ENCODE results near the gene S100PBP. TPM values are rescaled to one million over a fixed set of nuclear protein-coding genes. Genes with fewer than 3 reads are reported as not detected.
A peak's percentile ranks its signal among the peaks of the same experiment; 100 is the strongest.

The S100PBP gene
- total RNA-seq, 2 experiments from 2014 or later: 58.0 to 65.8 TPM

DNA sequence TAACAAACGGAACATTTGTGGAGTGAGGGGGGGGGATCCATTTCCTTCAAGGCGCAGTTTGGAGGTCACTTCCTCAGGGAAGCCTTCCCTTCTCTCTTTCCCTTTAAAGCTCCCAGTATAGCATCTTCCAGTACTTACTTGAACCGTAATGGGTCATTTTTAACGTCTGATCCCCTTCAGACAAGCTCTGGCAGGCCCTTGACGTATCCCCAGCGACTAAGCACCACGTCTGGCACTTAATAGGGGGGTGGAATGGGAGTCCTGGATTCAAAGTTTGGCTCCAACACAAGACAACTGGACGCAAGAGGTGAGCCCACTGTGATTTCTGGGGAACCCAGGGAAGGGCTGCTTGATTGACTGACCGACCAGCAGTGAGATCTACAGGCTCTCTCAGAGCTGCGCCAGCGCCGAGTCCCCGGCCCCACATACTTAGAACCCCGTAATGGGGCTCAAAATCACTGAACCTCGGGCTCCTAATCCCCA is 736 bp upstream of the S100PBP start:
- H3K27me3 Mint-ChIP-seq: no peaks in the 10 kb centered on the region
- peaks cover 59% of the 10 kb centered on the region for H3K4me1 Mint-ChIP-seq
- ChIA-PET POLR2A (no interaction called here), CTCF (interaction anchor here (1.4 to 1.5 kb wide), 2 partner anchors 10 to 123 kb away, joined by 3 to 4 read pairs; no protein-coding TSS in a partner anchor)
- H3K27ac Mint-ChIP-seq: peak overlapping the region; percentile 97
- H3K36me3 Mint-ChIP-seq (ENCODE audit: low read depth): peaks cover 48% of the 10 kb centered on the region
- peak overlapping the region; percentile 90 for H3K4me3 Mint-ChIP-seq
- no peak for DNase-seq
- H3K9me3 Mint-ChIP-seq: no peaks in the 10 kb centered on the region

DNA sequence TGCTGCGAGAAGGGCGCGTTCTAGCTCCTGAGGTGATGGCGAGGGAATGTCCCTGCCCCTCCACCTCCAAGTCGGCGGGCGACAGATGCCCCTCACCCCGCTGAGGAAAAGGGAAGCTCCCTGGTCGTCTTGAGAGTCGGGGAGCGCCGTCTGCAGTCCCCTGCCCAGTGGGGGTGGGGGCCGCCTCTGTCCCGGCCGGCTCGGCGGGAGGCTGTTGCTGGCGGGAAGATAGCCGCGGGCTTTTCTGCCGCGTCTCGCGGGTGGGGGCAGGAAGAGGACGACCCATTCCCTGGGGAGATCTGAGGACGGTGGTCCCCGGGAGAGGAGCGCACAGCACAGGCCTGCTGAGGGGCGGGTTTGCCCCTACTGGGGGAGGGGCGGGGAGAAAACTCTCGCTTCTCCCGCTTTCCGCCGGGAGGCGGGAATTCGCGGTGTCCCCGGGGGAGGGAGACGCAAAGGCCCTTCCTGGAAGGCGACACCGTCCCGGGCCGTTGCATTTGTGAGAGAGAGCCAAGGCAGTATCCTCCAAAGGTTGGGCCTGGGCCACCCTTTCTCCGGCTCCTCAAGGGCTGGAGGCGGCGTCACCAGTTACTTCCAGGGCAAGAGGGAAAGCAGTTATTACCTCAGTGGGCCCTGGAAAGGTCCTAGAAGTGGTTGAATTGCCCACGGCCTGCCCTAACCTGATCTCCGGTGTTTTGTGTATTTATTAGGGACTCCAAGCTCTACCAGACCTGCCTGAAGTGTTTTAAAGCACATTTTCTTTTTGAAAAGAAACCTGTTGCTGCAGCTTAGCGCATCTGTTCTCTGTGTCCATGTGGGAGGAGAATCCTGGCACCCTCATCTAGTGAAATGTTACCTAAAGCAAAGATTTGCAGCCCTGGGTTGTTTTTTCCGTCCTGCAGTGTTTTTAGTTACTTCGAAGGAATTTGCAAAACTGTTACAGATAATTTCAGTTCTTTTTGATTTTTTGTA is 648 bp downstream of the S100PBP start:
- H3K4me1 Mint-ChIP-seq: peaks cover 53% of the 10 kb centered on the region
- peak; percentile 40 for DNase-seq
- CTCF ChIA-PET: interaction anchor here (1.4 to 1.5 kb wide), 2 partner anchors 12 to 122 kb away, joined by 3 to 4 read pairs; no protein-coding TSS in a partner anchor
- H3K4me3 Mint-ChIP-seq: peak overlapping the region; percentile 90
- H3K27ac Mint-ChIP-seq: peak overlapping the region; percentile 97
- peaks cover 46% of the 10 kb centered on the region for H3K36me3 Mint-ChIP-seq (ENCODE audit: low read depth)
- H3K27me3 Mint-ChIP-seq: no peaks in the 10 kb centered on the region
- H3K9me3 Mint-ChIP-seq: no peaks in the 10 kb centered on the region
- POLR2A ChIA-PET: no interaction called here

DNA sequence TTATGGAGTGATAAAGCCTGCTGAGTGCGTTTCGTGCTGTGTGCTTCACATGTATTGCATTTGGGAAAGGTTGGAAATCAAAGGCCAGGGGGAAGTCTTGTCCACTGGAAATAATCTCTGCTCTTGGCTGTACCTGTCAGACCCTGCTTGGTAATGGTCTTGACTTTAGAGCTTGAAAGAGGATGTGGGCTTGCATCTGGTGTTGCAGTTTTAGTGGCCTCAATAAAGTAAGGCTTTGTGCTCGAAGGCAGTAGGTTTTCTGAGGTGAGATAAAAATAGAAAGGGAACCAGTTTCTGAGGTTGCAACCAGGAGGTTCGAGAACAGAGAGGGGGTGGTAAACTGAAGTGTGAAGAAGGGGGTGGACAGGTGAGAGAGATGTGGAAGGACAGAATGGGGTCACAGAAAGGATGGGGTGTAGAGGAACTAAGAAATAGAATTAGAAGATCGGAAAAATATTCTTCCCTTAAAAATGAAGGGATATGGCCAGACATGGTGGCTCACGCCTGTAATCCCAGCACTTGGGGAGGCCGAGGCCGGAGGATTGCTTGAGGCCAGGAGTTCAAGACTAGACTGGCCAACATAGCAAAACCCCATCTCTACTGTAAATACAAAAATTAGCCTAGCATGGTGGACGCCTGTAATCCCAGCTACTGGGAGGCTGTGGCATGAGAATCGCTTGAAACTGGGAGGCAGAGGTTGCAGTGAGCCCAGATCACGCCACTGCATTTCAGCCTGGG is 1.5 kb downstream of the S100PBP start:
- Mint-ChIP-seq H3K27me3 (no peaks in the 10 kb centered on the region), H3K4me3 (peak overlapping the region; percentile 90), H3K4me1 (peaks cover 50% of the 10 kb centered on the region), H3K27ac (peak overlapping the region; percentile 97), H3K9me3 (no peaks in the 10 kb centered on the region), H3K36me3 (ENCODE audit: low read depth) (peaks cover 43% of the 10 kb centered on the region)
- peak; percentile 31 for DNase-seq
- ChIA-PET CTCF (interaction anchor here (0.6 kb wide), 1 partner anchor 299 kb away, joined by 3 read pairs; no protein-coding TSS in a partner anchor), POLR2A (interaction anchor here (0.5 kb wide), 1 partner anchor 24 kb away, joined by 7 read pairs; no protein-coding TSS in a partner anchor)

DNA sequence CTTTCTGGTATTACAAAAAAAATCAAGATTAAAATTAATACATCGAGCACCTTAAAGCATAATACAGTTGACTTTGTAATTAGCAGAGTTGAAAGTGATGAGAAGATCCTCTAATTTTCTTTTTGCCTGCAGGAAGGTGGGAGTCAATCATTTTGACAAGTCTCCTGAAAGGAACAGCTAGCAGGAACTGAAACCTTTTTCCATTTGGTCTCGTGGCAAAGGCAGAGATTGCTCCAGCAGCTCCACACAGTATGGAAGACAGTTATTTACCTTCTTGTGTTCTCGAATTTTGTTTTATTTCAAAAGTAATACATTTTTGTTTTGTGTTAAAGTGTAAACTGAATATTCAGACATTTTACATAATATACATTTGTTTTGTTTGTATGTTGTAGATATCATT is 7.7 kb downstream of the S100PBP start:
- ChIA-PET CTCF (interaction anchor here (1.5 kb wide), 1 partner anchor 52 kb away, joined by 4 read pairs; no protein-coding TSS in a partner anchor), POLR2A (no interaction called here)
- H3K27ac Mint-ChIP-seq: no peak overlapping the region

DNA sequence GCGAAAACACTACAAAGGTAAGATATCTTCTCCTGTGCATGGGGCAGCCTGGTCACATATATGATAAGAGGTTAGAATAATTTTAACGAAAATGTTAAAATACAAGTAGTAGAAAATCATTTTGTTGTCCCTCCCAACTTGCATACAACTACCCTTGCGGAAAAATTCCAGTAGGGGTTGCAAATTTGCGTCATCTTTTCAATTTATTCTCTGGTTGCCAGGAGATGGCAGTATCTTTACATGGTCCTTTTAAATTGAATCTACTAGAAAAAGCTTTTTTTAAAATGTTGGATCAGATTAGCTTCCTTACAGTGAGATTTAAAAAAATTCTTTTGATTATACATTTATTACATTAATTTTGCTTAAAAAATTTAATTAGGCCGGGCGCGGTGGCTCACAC is 10.9 kb downstream of the S100PBP start:
- ChIA-PET CTCF (no interaction called here), POLR2A (no interaction called here)
- H3K27me3 Mint-ChIP-seq: no peaks in the 10 kb centered on the region
- H3K36me3 Mint-ChIP-seq (ENCODE audit: low read depth): peaks cover 72% of the 10 kb centered on the region
- H3K4me1 Mint-ChIP-seq: peaks cover 17% of the 10 kb centered on the region
- no peaks in the 10 kb centered on the region for H3K9me3 Mint-ChIP-seq
- H3K27ac Mint-ChIP-seq: no peak overlapping the region
- no peak overlapping the region for H3K4me3 Mint-ChIP-seq
- no peak for DNase-seq

More for the DNA sequence above, 7.7 kb downstream of the S100PBP start:
- Mint-ChIP-seq H3K4me3 (no peak overlapping the region), H3K4me1 (peaks cover 29% of the 10 kb centered on the region), H3K27me3 (no peaks in the 10 kb centered on the region), H3K9me3 (no peaks in the 10 kb centered on the region), H3K36me3 (ENCODE audit: low read depth) (peaks cover 56% of the 10 kb centered on the region)
- no peak for DNase-seq

DNA sequence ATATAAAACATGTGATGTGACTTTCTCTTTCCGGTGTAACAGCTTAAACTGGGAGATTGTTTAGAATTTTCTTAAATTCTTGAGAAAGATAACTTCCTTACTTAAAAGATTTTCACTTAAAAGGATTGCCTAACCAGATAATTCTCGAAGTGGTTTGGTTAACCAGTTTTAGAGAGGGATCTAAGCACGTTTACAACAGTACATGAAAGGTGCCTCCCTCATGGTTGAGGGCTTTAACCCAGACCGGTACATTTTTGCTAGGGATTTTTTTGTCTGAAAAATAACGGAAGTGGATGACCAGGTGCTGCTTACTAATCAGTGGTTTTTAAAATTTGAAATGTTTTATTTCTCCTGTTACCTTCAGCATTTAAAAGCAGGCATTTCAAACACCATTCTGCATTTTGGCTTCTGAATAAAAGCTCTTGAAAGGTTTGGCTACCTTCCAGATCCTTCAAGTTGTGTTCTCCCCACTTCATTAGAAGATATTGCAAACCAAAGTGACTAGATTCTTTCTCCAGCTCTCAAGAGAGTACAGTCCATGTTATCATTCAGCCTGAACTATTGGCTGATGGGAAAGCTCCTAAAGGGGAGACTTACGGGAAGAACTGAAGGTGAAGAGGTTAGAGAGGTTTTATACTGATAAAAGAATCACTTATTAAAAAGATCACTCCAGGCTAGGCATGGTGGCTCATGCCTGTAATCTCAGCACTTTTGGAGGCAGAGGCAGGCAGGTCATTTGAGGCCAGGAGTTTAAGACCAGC is 12.8 kb downstream of the S100PBP start:
- no peak overlapping the region for H3K27ac Mint-ChIP-seq
- no peaks in the 10 kb centered on the region for H3K9me3 Mint-ChIP-seq
- peaks cover 71% of the 10 kb centered on the region for H3K36me3 Mint-ChIP-seq (ENCODE audit: low read depth)
- H3K4me1 Mint-ChIP-seq: peaks cover 9% of the 10 kb centered on the region
- no peak overlapping the region for H3K4me3 Mint-ChIP-seq
- CTCF ChIA-PET: interaction anchor here (0.6 to 0.7 kb wide), 2 partner anchors 72 to 310 kb away, joined by 3 read pairs; no protein-coding TSS in a partner anchor
- POLR2A ChIA-PET: no interaction called here
- no peak for DNase-seq
- H3K27me3 Mint-ChIP-seq: no peaks in the 10 kb centered on the region

DNA sequence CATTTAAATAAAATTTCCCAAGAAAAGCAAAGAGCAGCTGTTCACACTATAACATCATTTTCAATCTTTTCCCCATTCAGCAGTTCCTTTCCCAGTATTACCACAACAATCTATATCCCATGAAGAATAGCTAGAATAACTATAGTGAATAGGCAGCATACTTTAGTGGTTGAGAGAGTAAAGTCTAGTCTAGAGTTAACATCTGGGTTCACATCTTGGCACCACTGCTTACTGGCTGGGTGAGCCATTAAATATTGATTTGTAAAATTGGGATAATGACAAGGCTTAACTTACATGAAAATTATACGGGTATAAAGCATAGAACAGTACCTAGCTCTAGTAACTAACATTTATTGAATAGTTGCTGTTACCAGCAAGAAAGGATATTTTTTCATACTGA is 14.4 kb downstream of the S100PBP start:
- Mint-ChIP-seq H3K27me3 (no peaks in the 10 kb centered on the region), H3K4me3 (no peak overlapping the region), H3K4me1 (peaks cover 7% of the 10 kb centered on the region), H3K9me3 (no peaks in the 10 kb centered on the region), H3K27ac (no peak overlapping the region), H3K36me3 (ENCODE audit: low read depth) (peaks cover 67% of the 10 kb centered on the region)
- ChIA-PET POLR2A (no interaction called here), CTCF (interaction anchor here (0.7 kb wide), 1 partner anchor 10 kb away, joined by 3 read pairs; no protein-coding TSS in a partner anchor)
- no peak for DNase-seq

DNA sequence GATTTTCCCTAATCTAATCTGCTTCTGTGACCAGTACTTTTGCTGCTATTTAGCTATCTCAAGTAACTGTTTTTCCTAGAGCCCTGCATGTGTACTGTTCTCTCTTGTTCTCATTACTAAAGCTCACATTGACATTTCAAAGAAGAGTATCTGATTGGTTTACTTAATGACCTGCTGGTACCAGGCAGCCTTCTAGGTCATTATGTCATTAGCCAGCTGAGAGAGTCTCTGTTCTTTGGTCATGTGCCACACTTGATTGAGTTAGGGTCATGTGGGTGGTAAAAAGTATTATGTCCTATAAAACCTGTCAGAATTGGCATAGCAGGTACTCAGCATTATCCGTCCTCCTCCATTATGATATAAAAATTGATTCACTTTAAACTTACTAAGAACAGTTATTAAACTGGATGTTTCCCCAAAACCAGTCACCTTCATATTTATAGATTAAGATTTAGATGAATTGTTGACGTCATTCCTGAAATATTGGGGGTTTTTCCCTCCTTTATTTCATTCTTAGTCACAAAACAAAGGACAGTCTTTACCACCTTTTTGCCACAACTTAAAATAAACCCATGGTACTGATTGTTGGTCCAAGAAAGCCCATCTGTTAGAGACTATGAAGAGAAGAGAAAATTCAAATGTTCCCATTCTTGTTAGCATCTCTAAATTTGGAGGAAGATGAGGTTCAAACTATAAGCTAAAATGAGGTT is 31.1 kb downstream of the S100PBP start:
- Mint-ChIP-seq H3K4me1 (no peaks in the 10 kb centered on the region), H3K9me3 (no peaks in the 10 kb centered on the region), H3K27ac (no peak overlapping the region), H3K4me3 (no peak overlapping the region), H3K36me3 (ENCODE audit: low read depth) (peaks cover 28% of the 10 kb centered on the region), H3K27me3 (no peaks in the 10 kb centered on the region)
- DNase-seq: no peak
- ChIA-PET CTCF (interaction anchor here (1.1 kb wide), 1 partner anchor 28 kb away, joined by 5 read pairs; no protein-coding TSS in a partner anchor), POLR2A (no interaction called here)

DNA sequence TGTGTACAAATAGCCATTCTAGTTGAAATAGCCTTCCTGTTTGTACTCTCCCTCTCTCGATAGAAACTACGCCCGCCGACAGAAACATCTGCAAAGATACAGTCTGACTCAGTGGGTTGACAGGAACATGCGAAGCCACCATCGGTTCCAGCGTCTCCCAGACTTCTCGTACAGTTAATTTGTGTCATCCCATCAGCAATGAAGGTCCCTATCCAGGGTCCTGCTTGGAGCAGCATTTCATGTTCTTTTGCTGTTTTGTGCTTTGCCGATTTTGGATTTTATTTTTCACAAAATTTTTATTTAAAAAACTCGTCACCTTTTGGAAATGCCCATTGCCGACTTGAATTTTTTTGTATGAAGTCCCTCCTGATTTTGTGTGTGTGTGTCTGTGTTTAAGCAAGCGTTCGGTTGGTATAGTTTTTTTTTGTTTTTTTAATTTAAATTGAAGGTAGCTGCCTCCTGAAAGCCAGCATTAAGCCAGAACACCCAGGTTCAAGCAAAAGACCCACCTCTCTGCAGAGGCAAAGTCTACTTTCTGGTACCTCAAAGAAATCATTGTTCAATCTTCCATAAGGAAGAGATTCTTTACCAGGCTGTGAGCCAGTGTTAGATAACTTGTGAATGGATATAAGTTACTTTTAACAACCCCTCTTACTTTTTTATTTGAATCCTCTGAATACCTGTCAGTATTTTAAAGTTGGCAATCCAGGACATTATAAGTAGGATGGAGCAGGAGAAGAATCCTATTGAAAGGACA is 38.6 kb downstream of the S100PBP start:
- POLR2A ChIA-PET: no interaction called here
- CTCF ChIA-PET: no interaction called here
- Mint-ChIP-seq H3K27ac (no peak overlapping the region), H3K27me3 (no peaks in the 10 kb centered on the region), H3K4me1 (no peaks in the 10 kb centered on the region), H3K36me3 (ENCODE audit: low read depth) (peaks cover 55% of the 10 kb centered on the region), H3K4me3 (no peak overlapping the region), H3K9me3 (no peaks in the 10 kb centered on the region)
- DNase-seq: no peak

DNA sequence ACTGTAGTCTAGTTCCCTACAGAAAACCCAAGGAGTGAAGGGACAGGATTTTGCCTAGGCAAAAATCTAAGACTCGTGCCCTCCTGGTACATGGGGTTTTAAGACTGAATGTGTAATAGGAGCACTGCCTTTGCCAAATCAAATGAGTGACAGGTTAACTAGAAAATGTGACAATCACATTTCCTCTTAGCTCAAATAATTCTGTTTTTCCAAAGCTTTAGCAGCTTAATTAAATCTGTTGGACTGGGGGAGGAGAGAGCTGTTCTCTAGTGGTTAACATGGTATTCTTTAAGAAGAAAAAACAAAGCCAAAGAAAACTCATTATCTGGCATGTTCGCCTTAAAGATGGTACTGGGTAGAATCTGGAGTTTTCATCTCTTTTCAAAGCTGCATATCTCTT is 40.7 kb downstream of the S100PBP start:
- Mint-ChIP-seq H3K27me3 (no peaks in the 10 kb centered on the region), H3K9me3 (no peaks in the 10 kb centered on the region), H3K4me1 (no peaks in the 10 kb centered on the region), H3K4me3 (no peak overlapping the region), H3K36me3 (ENCODE audit: low read depth) (peaks cover 61% of the 10 kb centered on the region), H3K27ac (no peak overlapping the region)
- no peak for DNase-seq
- ChIA-PET CTCF (no interaction called here), POLR2A (no interaction called here)

DNA sequence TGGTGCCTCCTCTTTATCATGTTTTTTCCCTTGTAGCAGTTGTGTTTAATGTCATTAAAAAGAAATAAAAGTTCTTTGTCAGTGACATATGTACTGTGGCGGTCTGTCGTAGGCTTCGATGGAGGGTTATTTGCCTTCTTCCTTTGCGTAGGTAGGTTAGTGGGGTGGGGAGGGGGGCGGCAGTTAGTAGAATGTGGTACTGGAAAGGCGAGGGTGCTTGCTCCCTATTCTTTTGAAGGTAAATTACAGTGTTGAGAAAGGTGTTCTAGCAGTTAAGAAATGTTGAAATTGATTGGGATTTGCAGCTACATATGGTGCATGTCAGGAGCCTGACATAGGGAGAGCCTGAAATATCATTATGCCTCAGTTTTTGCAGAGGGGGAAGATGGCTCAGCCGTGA is 41.3 kb downstream of the S100PBP start:
- Mint-ChIP-seq H3K4me3 (no peak overlapping the region), H3K36me3 (ENCODE audit: low read depth) (peaks cover 56% of the 10 kb centered on the region), H3K27me3 (no peaks in the 10 kb centered on the region), H3K4me1 (no peaks in the 10 kb centered on the region), H3K9me3 (no peaks in the 10 kb centered on the region), H3K27ac (no peak overlapping the region)
- DNase-seq: no peak
- CTCF ChIA-PET: interaction anchor here (1.4 kb wide), 1 partner anchor 13 kb away, joined by 6 read pairs; no protein-coding TSS in a partner anchor
- POLR2A ChIA-PET: no interaction called here
